Heart right ventricle (tissue), 16 donors: ENCODE data around the gene DYNC2I2. TPM values are rescaled to one million over a fixed set of nuclear protein-coding genes. Genes with fewer than 3 reads are reported as not detected.
"Not testable (repeated sequence)": the region's sequence is repeated elsewhere in the genome, so short reads cannot be mapped to it uniquely, and the experiment has no call there.

Source experiments
- ATAC-seq, 8 donors: fragments of 200-7000 bp; cut with Tn5 transposase; one replicate each; pipeline ENCODE4 v1.9.1; 2020; ENCODE audit warnings: mild to moderate bottlenecking in 8 of 8, moderate library complexity in 8 of 8, moderate number of reproducible peaks in 1 of 8
- DNase-seq, 2 donors: peaks; one replicate each; pipeline ENCODE4 v3.0.0-alpha.2; 2020
- H3K27ac ChIP-seq, 10 donors: fragments of 200-600 bp; sonication (generic) in 2 of 10; one replicate each; pipeline versions ENCODE4 v1.5.0 to v1.8.0; 2020 to 2022; ENCODE audit warnings: mild to moderate bottlenecking in 3 of 10
- H3K27me3 ChIP-seq, 7 donors: fragments of 200-600 bp; one replicate each; pipeline ENCODE4 v1.8.0; 2021 to 2022; ENCODE audit warnings: mild to moderate bottlenecking in 2 of 7
- H3K36me3 ChIP-seq, 9 donors: fragments of 200-600 bp; sonication (generic) in 1 of 9; one replicate each; pipeline versions ENCODE4 v1.5.0 to v1.8.0; 2020 to 2022; ENCODE audit warnings: mild to moderate bottlenecking in 2 of 9
- H3K4me1 ChIP-seq, 9 donors: fragments of 200-600 bp; sonication (generic) in 1 of 9; one replicate each; pipeline versions ENCODE4 v1.5.0 to v1.8.0; 2020 to 2022; ENCODE audit warnings: mild to moderate bottlenecking in 4 of 9
- H3K4me3 ChIP-seq, 10 donors: fragments of 200-600 bp; sonication (generic) in 2 of 10; one replicate each; pipeline versions ENCODE4 v1.5.0 to v1.8.0; 2020 to 2022; ENCODE audit warnings: mild to moderate bottlenecking in 7 of 10, moderate library complexity in 2 of 10
- H3K9me3 ChIP-seq, 11 donors: fragments of 200-600 bp in 10 of 11; sonication (generic) in 2 of 11; one replicate each; pipeline versions ENCODE4 v1.5.0 to v1.8.0; 2013 to 2022; ENCODE audit warnings: mild to moderate bottlenecking in 2 of 11, control low read depth in 1 of 11, moderate library complexity in 1 of 11
- CTCF ChIP-seq, 9 donors: fragments of 200-600 bp; sonication (generic) in 2 of 9; IDR thresholded peaks; one replicate each; pipeline versions ENCODE4 v1.5.0 to v1.8.0; 2021 to 2022; ENCODE audit warnings: antibody characterized with exemption in 9 of 9, mild to moderate bottlenecking in 5 of 9, moderate library complexity in 1 of 9
- WGBS, 2 donors: extraction: QIAGEN DNeasy Blood & Tissue Kit; methylation state at CpG; one replicate each; pipeline ENCODE4 v1.1.7; 2013; ENCODE audit warnings: inconsistent platforms in 1 of 2; 5-methylcytosine and 5-hydroxymethylcytosine counted together
- intact Hi-C, 10 donors: fragments of 100-400 bp; cut with DNase I; formaldehyde crosslinking; loops; one replicate each; pipeline versions ENCODE4 v1.11.1 to v1.14.2; 2022
- polyA plus RNA-seq, 2 donors: library from polyadenylated mRNA; stranded (reverse); fragments of 200-250 nt; gene quantifications; one replicate each; pipeline ENCODE4 v1.2.3, GENCODE V29; 2013
- total RNA-seq, 10 donors: library from RNA; stranded (reverse); fragmentation: NEBNext Ultra II Directional in 3 of 10; extraction: Animal tissue kit (Norgen Biotek cat#: 25700) in 3 of 10; gene quantifications; one replicate each; pipeline versions ENCODE4 v1.2.1 to v1.2.4, GENCODE V29; 2021 to 2023
- donor health status: Arrhythmogenic right ventricular cardiomyopathy.
- donor health status: ischemic (EF 13 %, LVEDD 7.1; RV severe dilation, severe dysfunction).
- donor health status: healthy with polysubstance abuse.
- donor health status: DM: no; HTN: yes; CAD: no.
- donor health status: DM: no; HTN: no; CAD: no.
- donor health status: ischemic (EF 25% LVEDD 6.9; RV normal size, moderate dysfunction).
- donor health status: ischemic (EF 25% LVEDD 5.7; RV mildly dilated, moderate dysfunction).
- donor health status: healthy.
- donor health status: DM: yes; HTN: yes; CAD: no.
- donor health status: Ischemic cardiomyopathy.
- donor health status: ischemic (EF 35%, LVEDD 5.7; RV mildly dilated, moderate dysfunction).
- donor health status: nonischemic (EF 11% LVEDD 7.7; RV severe dilation, severe dysfunction).
- donor health status: DM: yes; HTN: yes; CAD: no.
- donor health status: PGD.
- donor health status: ischemic (EF 29% LVEDD 5.4; RV normal size, mild dysfunction).
- donor health status: nonischemic (EF 23%, LVEDD 6.1; RV moderate dilation, normal function).

The DYNC2I2 gene
- total and polyA plus RNA-seq, 12 donors: 22.1 to 83.2 (median 31.3) TPM

GRCh38 chr9:128677794-128678193, 21.1 kb upstream of the DYNC2I2 start:
- Histone ChIP-seq H3K36me3 (peaks cover 0 to 3% (median 0%) of the 10 kb centered on the region in 9 donors), H3K27ac (no peak overlapping the region), H3K4me1 (peaks cover 0 to 1% (median 0%) of the 10 kb centered on the region in 9 donors), H3K27me3 (no peaks in the 10 kb centered on the region), H3K9me3 (no peaks in the 10 kb centered on the region), H3K4me3 (no peak overlapping the region)
- no peak for TF ChIP-seq CTCF (IDR thresholded peaks at IDR 0.05)
- 90% methylated on average over 10 of the region's 10 CpGs for WGBS, 2 donors
- no peak for DNase-seq
- intact Hi-C loops: no loop called here
- no peak for ATAC-seq

- TF ChIP-seq CTCF (IDR thresholded peaks at IDR 0.05): no peak
- Histone ChIP-seq H3K4me1 (no peaks in the 10 kb centered on the region), H3K9me3 (no peaks in the 10 kb centered on the region), H3K27ac (no peak overlapping the region), H3K36me3 (peaks cover 0 to 3% (median 0%) of the 10 kb centered on the region in 9 donors), H3K4me3 (no peak overlapping the region), H3K27me3 (no peaks in the 10 kb centered on the region)
- DNase-seq: no peak
- WGBS, 2 donors: 93 to 98% methylated on average over 4 of the region's 4 CpGs
- ATAC-seq: no peak
- intact Hi-C loops: no loop called here
Observed at GRCh38 chr9:128675382-128675781, 18.7 kb upstream of the DYNC2I2 start.

GRCh38 chr9:128669786-128670185, 13.1 kb upstream of the DYNC2I2 start:
- H3K36me3 ChIP-seq: no peaks in the 10 kb centered on the region
- no peak overlapping the region for H3K4me3 ChIP-seq
- 93 to 98% methylated on average over 6 of the region's 6 CpGs for WGBS, 2 donors
- H3K4me1 ChIP-seq: no peaks in the 10 kb centered on the region
- TF ChIP-seq CTCF (IDR thresholded peaks at IDR 0.05): no peak
- DNase-seq (no peak), ATAC-seq (no peak)
- H3K27ac ChIP-seq: no peak overlapping the region
- no peaks in the 10 kb centered on the region for H3K27me3 ChIP-seq
- intact Hi-C loops: no loop called here
- no peaks in the 10 kb centered on the region for H3K9me3 ChIP-seq

- H3K36me3 ChIP-seq, DNase-seq, intact Hi-C loops, H3K9me3 ChIP-seq, ATAC-seq, H3K4me1 ChIP-seq, H3K27me3 ChIP-seq, H3K27ac ChIP-seq, H3K4me3 ChIP-seq: not testable (repeated sequence)
- 93 to 97% methylated on average over 8 of the region's 8 CpGs for WGBS, 2 donors
Observed at GRCh38 chr9:128666481-128666941, 9.9 kb upstream of the DYNC2I2 start.

- Histone ChIP-seq H3K36me3 (no peaks in the 10 kb centered on the region), H3K27me3 (no peaks in the 10 kb centered on the region), H3K27ac (peak overlapping the region in 1 of 10 donors; percentile 100), H3K4me3 (no peak overlapping the region), H3K4me1 (peaks cover 0 to 15% (median 11%) of the 10 kb centered on the region in 9 donors), H3K9me3 (no peaks in the 10 kb centered on the region)
- ATAC-seq: no peak
- 95% methylated on average over 3 of the region's 3 CpGs for WGBS, 2 donors
- intact Hi-C loops: loop anchor here in 2 of 10 donors (2.0 kb wide), 1 partner anchor 31 kb away; the partner anchor contains the start of gene SET (in 2 of the 2)
- no peak for TF ChIP-seq CTCF (IDR thresholded peaks at IDR 0.05)
- DNase-seq: no peak
Observed at GRCh38 chr9:128657796-128658195, 1.1 kb upstream of the DYNC2I2 start.
